GM12892 (cell line): ENCODE results near the gene NAA80.
"Not testable (repeated sequence)": the region's sequence is repeated elsewhere in the genome, so short reads cannot be mapped to it uniquely, and the experiment has no call there.

Source experiments
- DNase-seq: peaks from one replicate; pipeline ENCODE4 v3.0.0; 2011; ENCODE audit not compliant: insufficient read length
- FAIRE-seq: peaks from 2 replicates; lab custom pipeline; 2011; peaks lifted over from hg19 to GRCh38; lab: Jason Lieb, UNC
- POLR2A ChIP-seq: IDR thresholded peaks from 2 replicates; pipeline ENCODE4 v1.6.1; 2011; ENCODE audit warnings: low read depth, low read length, control low read depth
- POLR2AphosphoS5 ChIP-seq: IDR thresholded peaks from 2 replicates; pipeline ENCODE4 v1.6.1; 2011; ENCODE audit warnings: low read depth, low read length, control low read depth
- TAF1 ChIP-seq: IDR thresholded peaks from 2 replicates; pipeline ENCODE4 v1.6.1; 2011; ENCODE audit warnings: low read depth, mild to moderate bottlenecking, control low read depth, low read length, borderline replicate concordance

NAA80 gene

DNA sequence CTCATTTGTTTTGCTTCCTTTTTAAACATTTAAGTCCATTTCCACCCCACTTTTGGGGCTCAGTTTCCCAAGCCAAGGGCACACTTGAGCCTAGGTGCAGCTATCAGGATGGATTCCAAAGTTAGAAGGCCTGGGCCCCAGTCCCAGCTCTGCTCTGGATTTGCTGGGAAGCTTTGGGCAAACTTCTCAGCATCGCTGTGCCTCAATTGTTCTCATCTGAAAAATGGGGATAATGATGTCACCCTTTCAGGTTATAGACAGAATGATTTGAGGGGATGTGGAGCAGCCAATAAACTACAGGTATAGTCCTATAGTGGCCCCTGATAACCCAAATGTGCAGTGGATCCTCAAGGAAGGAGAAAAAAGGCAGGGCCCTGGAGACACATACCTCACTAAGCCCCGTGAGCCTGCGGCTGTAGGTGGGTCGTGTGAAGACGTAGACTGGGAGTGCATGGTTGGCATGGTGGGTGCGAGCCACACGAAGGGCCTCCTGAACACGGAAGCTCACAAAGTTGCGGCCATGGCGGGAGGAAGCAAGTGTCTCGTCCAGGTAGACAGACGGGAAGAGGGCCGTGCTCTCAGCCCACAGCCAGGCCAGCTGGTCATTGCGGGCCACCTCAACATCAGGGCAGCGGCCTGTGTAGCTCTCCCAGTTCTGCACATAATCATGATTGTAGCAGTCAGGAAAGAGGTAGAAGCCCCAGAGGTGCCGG lies 20.1 kb upstream of the NAA80 start:
- FAIRE-seq = no peak
- DNase-seq = no peak
- no peak for TF ChIP-seq POLR2AphosphoS5
- no peak for TF ChIP-seq TAF1
- TF ChIP-seq POLR2A = no peak

DNA sequence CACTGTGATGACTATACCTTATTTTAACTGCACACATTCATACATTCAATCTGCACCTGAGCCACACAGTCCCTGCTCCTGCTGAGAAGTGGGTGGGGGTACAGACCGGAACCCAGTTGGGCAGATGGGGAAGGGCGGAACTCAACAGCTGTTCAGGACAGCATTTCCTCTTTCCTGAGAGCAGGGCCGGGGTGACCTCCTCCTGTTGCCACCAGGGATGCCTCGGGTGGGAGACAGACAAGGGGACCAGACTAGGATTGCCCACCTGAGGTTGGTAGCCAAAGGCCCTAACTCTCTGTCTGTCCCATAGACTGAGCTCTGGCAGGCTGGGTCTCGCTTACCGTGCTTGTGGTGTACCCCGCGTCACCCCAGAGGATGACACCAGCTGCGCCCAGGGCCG lies 19.4 kb upstream of the NAA80 start:
- no peak for TF ChIP-seq TAF1
- no peak for TF ChIP-seq POLR2AphosphoS5
- no peak for TF ChIP-seq POLR2A
- no peak for FAIRE-seq
- DNase-seq = no peak

DNA sequence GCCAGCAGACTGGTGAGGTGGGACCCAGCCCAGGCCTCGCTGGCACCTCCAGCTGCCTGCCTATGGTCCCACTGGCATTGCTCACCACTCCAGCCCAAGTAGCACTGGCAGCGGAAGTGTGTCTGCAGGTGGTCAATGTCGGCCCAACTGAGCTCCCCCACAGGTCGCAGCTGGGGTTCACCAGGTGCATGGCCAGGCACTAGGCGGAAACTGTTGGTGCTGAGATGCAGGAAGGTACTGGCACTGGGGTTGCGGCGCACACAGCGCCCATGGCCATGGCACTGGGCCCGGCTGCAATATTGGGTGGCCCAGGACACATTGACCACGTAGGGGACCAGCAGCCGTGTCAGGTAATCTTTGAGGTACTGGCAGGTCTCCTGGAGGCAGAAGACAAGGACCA lies 19.0 kb upstream of the NAA80 start:
- no peak for TF ChIP-seq POLR2AphosphoS5
- TF ChIP-seq TAF1 = no peak
- no peak for TF ChIP-seq POLR2A
- no peak for FAIRE-seq
- no peak for DNase-seq

DNA sequence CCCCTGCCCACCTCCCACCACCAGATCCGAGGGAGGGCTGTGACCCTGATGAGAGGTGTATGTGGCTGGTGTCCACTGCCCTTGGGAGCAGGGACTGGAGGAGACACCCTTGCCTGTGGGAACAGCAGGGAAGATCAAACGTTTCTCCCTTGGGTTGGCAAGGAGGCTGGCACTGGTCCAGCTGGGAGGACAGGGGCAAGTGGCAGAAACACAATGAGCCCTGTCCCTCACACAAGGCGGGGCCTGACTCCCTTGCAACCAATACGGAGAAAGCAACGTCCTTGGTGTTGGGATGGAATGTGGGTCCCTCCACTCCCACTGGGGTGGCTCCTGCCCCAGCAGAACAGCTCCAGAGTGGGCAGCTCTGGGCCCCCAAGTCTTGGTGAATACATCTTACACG lies 18.1 kb upstream of the NAA80 start:
- DNase-seq (no peak), FAIRE-seq (no peak)
- no peak for TF ChIP-seq TAF1

DNA sequence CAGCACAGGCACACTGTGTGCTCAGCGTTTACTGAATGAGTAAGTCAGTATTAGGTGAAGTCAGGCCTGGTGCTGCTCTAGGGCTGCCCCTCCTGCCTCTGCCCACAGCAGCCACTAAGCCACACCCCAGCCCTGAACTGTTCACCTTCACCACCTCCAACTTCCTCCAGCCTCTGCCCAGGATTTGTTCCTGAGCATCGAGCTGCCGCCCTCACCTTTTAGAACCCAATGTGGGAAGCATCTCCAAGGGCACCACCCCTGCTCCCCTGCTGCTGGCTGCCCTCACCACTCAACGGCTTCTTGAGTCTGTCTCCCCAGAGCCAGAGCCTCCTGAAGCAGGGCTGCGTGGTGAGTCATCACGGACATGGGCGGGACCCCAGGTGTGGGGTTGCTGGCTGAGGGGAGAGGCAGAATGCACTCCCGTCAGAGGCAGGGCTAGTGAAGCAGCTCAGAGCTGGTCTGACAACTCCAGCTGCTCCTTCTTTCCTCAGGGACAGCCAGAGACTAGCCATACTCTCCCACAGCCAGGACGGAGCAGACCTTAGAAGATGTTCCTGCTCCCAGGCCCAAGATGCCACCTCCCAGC lies 17.5 kb upstream of the NAA80 start:
- TF ChIP-seq POLR2A (no peak), TAF1 (no peak), POLR2AphosphoS5 (no peak)
- DNase-seq = no peak
- no peak for FAIRE-seq

DNA sequence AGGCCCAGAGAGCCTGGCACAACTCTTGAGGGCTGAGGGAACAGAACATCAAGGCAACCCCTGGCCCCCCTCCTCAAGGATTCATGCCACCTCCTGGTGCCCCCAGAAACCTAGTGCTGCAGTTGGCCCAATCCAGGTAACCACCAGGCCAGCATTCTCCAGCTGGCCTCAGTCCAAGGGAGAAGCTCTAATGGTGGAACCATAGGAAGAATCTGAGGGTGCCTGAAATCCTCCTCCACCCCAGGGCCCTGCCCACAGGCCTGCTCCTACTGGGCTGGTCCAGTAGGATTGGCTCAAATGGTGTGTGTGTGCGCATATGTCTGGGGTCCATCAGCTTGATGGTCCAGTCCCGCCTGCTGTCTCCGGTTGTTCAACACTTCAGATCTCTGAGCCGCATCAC lies 15.6 kb upstream of the NAA80 start:
- TF ChIP-seq POLR2AphosphoS5 = no peak
- DNase-seq (no peak), FAIRE-seq (no peak)

DNA sequence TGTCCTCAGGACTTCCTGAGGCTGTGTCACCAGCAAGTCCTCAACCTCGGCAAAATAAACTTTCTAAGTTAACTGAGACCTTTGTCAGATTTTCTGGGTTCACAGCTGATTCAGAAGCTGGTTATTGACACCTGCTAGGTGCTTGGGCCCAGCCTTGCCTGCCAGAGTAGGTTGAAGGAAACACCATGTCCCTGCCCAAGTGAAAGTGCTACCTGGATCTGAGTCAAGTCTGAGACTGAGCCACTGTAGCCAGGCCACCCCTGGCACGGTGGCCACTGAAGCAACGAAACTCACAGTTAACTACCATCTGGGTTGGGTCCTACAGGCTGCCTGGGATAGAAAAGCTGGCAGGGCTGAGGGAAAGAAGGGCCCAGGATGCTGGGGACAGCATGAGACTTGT lies 15.1 kb upstream of the NAA80 start:
- FAIRE-seq (no peak), DNase-seq (no peak)
- TF ChIP-seq TAF1 (no peak), POLR2A (no peak), POLR2AphosphoS5 (no peak)

DNA sequence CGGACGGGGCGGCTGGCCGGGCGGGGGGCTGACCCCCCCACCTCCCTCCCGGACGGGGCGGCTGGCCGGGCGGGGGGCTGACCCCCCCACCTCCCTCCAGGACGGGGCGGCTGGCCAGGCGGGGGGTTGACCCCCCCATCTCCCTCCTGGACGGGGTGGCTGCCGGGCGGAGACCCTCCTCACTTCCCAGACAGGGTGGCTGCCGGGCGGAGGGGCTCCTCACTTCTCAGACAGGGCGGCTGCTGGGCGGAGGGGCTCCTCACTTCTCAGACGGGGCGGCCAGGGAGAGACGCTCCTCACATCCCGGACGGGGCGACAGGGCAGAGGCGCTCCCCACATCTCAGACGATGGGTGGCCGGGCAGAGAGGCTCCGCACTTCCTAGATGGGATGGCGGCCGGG lies 12.8 kb upstream of the NAA80 start:
- not testable (repeated sequence) for DNase-seq, FAIRE-seq

DNA sequence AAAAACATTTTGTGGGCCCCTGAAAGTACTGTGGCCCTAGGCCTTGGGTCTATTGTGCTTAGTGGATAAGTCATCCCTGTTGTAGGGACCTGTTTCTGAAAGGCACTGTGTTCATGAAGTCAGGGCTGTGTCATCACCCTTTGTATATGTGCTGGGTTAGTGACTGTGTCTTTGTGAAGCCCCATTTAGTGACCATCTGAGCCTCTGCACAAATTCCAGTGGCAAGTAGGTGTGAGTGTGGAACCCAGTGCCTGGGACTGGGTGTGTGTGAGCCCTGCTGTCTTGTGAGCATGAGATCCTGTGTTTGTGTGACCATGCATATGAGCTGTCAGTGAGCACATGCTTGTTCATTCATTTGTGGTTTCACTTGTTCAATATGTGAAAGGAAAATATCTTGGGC lies 5.4 kb upstream of the NAA80 start:
- no peak for DNase-seq
- TF ChIP-seq POLR2AphosphoS5 (no peak), POLR2A (no peak), TAF1 (no peak)
- peak; percentile 21 for FAIRE-seq

DNA sequence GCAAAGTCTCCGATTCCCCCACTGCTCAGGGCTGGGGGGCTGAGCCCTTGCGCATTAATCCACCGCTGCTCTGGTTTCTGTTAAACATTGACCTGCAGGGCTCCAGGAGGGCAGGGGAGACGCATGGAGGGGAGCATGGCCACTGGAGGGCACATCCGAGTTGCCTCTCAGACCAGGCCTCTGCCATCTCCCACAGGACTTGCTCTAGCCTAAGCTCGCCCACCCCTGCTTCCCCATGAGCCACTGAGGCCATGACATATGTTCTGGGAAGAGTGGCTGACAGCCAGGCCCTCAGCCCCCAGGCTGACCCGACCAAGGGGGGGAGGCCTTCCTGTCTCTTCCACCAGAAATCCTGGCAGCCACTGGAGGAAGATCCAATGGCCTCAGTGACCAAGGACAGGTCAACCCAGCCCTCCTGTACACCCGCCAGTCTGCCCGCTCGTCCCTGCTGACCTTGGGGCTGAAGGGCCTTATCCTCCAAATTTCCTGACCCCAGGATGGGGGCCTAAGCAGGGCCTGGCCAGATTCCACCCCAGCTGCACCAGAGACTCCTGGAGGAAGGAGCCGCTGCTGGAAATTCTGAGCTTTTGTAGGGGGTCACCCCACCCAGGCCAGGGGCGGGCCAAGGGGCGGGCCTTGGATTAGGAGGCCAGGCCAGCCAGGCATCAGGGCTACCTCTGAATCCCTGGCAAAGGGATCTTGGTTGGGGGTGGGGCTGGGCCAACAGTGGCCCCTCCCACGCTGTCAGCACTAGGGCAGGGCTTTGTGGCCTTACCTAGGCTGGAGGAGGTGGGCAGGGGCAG lies 4.0 kb upstream of the NAA80 start, which contains the start of gene HYAL1:
HYAL1 (minus strand) TSS at position 562 of the 803 bp plus-strand sequence. CDS start 618 bp downstream, outside the sequence.
- no peak for TF ChIP-seq POLR2AphosphoS5
- TF ChIP-seq POLR2A = no peak
- no peak for TF ChIP-seq TAF1
- no peak for FAIRE-seq
- no peak for DNase-seq

DNA sequence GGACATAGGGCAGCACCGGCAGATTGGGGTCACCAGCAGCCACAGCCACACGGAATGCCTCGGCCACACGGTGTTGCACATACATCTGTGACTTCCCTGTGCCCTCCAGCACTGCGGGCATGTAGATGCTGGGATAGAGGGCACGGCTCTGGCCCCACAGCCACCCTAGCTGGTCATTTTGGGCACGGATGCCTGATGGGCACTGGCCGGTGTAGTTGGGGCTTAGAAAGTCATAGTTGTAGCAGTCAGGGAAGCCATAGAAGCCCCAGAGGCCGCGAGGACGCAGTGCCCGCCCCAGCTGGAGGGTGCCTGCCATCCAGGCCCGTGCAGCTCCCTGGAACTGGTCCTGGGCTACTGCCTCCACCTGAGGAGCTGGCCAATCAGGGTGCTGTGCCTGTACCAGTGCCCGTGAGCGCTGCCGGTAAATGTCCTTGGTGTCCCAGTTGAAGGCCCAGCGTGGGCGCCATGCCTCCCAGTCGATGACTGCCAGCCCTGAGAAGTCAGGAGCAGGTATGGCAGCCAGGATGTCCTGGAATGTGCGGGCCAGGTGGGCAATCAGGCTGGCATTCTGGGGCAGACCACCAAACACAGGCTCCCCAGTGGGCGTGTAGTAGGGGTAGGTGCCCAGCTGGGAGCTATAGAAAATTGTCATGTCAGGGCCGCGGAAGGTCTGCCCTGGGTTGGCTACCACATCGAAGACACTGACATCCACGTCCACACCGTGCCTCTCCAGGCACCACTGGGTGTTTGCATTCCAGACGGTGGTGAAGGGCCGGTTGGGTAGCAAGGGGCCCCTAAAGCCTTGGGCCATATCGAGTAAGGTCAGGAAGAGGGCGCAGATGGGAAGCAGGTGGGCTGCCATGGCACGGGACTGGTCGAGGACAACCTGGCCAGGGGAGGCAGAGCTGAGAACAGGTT lies 3.1 kb upstream of the NAA80 start:
- DNase-seq (no peak), FAIRE-seq (no peak)
- TF ChIP-seq POLR2A (no peak), POLR2AphosphoS5 (no peak), TAF1 (no peak)
